HepG2 (cell line): ENCODE measurements around the gene UBTD2. TPM values are rescaled to one million over a fixed set of nuclear protein-coding genes. Genes with fewer than 3 reads are reported as not detected.

ENCODE experiments used
- ATAC-seq: fragments of 200-7000 bp; cut with Tn5 transposase; 3 replicates; pipeline ENCODE4 v1.9.1; 2020; ENCODE audit warnings: mild to moderate bottlenecking, moderate library complexity
- BruUV-seq: library from RNA; stranded (reverse); fragments of 400-500 nt; replicated peaks from 2 replicates; lab custom pipeline; 2021; lab: Mats Ljungman, UMichigan
- CTCF ChIA-PET: fragments of 300-600 bp; formaldehyde crosslinking; extraction: SDS; loops from one replicate; lab custom pipeline; 2021; ENCODE audit warnings: low total read pairs, inconsistent platforms, low intra/inter-chr PET ratio; lab: Yijun Ruan, JAX
- POLR2A ChIA-PET: fragments of 350-600 bp; sonication (Branson Sonifier 250); formaldehyde crosslinking; loops from one replicate; lab custom pipeline; 2020; ENCODE audit warnings: antibody characterized with exemption, inconsistent platforms; lab: Yijun Ruan, JAX
- DNase-seq: peaks from one replicate; pipeline ENCODE4 v3.0.0-alpha.2; 2015; ENCODE audit warnings: low spot score
- FAIRE-seq: peaks from 3 replicates; lab custom pipeline; 2011; peaks lifted over from hg19 to GRCh38; lab: Jason Lieb, UNC
- H2AFZ ChIP-seq: one replicate; pipeline ENCODE4 v1.6.1; 2011; ENCODE audit warnings: low read length, inconsistent platforms
- H3K27ac ChIP-seq: fragments of 300-600 bp; 3 replicates; pipeline ENCODE4 v1.8.0; 2011; ENCODE audit warnings: mixed run types, mild to moderate bottlenecking, mixed read lengths, low read length, inconsistent platforms; ENCODE audit not compliant: insufficient read depth; ENCODE audit errors: extremely low read length
- H3K27me3 ChIP-seq, 2 experiments: fragments of 200-600 bp in 1 of 2; 2 replicates in 1 of 2; 3 replicates in 1 of 2; pipeline versions ENCODE4 v1.6.0 to v1.8.0; 2011; ENCODE audit warnings: low read length in 2 of 2, mild to moderate bottlenecking in 2 of 2, moderate library complexity in 2 of 2, inconsistent platforms in 1 of 2; ENCODE audit not compliant: insufficient read depth in 2 of 2, control insufficient read depth in 1 of 2
- H3K36me3 ChIP-seq, 2 experiments: fragments of 200-600 bp in 1 of 2; replicated peaks in 1 of 2; 2 replicates in 1 of 2; 3 replicates in 1 of 2; pipeline versions ENCODE4 v1.5.1 to v1.8.0; 2011; ENCODE audit warnings: low read length in 2 of 2, inconsistent platforms in 1 of 2; ENCODE audit not compliant: insufficient read depth in 2 of 2, control insufficient read depth in 1 of 2
- H3K4me1 ChIP-seq: 2 replicates; pipeline ENCODE4 v1.5.1; 2012; ENCODE audit warnings: low read length, inconsistent platforms; ENCODE audit not compliant: insufficient read depth
- H3K4me2 ChIP-seq: 2 replicates; pipeline ENCODE4 v1.6.0; 2011; ENCODE audit warnings: low read depth, low read length, inconsistent platforms
- H3K4me3 ChIP-seq, 3 experiments: fragments of 200-600 bp in 1 of 3; sonication (generic), shearing (Covaris generic) in 1 of 3; replicated peaks in 1 of 3; 2 replicates each; pipeline ENCODE4 v1.5.1; 2011 to 2016; ENCODE audit warnings: low read length in 3 of 3, inconsistent platforms in 2 of 3, low read depth in 2 of 3, mild to moderate bottlenecking in 2 of 3, control low read depth in 1 of 3, mixed read lengths in 1 of 3; ENCODE audit not compliant: insufficient read depth in 1 of 3
- H3K79me2 ChIP-seq: one replicate; pipeline ENCODE4 v1.6.1; 2011; ENCODE audit warnings: low read length, inconsistent platforms; ENCODE audit not compliant: insufficient read depth
- H3K9ac ChIP-seq: 2 replicates; pipeline ENCODE4 v1.6.0; 2011; ENCODE audit warnings: mild to moderate bottlenecking, low read depth, low read length, inconsistent platforms; ENCODE audit not compliant: insufficient read depth
- H3K9me3 ChIP-seq: 2 replicates; pipeline ENCODE4 v1.5.1; 2012; ENCODE audit warnings: mild to moderate bottlenecking, low read length
- H4K20me1 ChIP-seq: 2 replicates; pipeline ENCODE4 v1.6.0; 2011; ENCODE audit warnings: inconsistent platforms, mild to moderate bottlenecking, low read length, moderate library complexity; ENCODE audit not compliant: insufficient read depth
- CSRNP2 ChIP-seq: sonication (generic); formaldehyde crosslinking; conservative IDR thresholded peaks from 2 replicates; pipeline ENCODE4 v1.8.0; 2022; ENCODE audit warnings: low read depth, missing genetic modification reagents
- IKZF1 ChIP-seq: fragments of 450-650 bp; IDR thresholded peaks from 2 replicates; pipeline ENCODE4 v1.7.1; 2016
- KLF16 ChIP-seq, 2 experiments: sonication (generic) in 1 of 2; formaldehyde crosslinking in 1 of 2; IDR thresholded peaks; 2 replicates each; pipeline versions ENCODE4 v1.6.1 to v1.8.0; 2016 to 2023; ENCODE audit warnings: missing genetic modification reagents in 2 of 2, missing compliant biosample characterization in 1 of 2
- RAD21 ChIP-seq: fragments of 450-650 bp; formaldehyde crosslinking; IDR thresholded peaks from 2 replicates; pipeline ENCODE4 v1.5.0; 2020; ENCODE audit warnings: mild to moderate bottlenecking
- SRSF9 ChIP-seq: fragments of 200-400 bp; formaldehyde crosslinking; IDR thresholded peaks from 2 replicates; pipeline ENCODE4 v1.6.1; 2018; ENCODE audit warnings: borderline replicate concordance, mild to moderate bottlenecking, low read depth, low read length; ENCODE audit not compliant: insufficient read depth, poor library complexity, severe bottlenecking
- TBX2 ChIP-seq: sonication (generic); formaldehyde crosslinking; IDR thresholded peaks from 2 replicates; pipeline ENCODE4 v1.5.0; 2020; ENCODE audit warnings: missing genetic modification reagents, mild to moderate bottlenecking, borderline replicate concordance
- UBTF ChIP-seq: sonication (generic); formaldehyde crosslinking; IDR thresholded peaks from 2 replicates; pipeline ENCODE4 v1.4.0; 2020; ENCODE audit warnings: mild to moderate bottlenecking, missing genetic modification reagents
- ZBTB8A ChIP-seq: sonication (generic); formaldehyde crosslinking; IDR thresholded peaks from 2 replicates; pipeline ENCODE4 v1.4.0; 2020; ENCODE audit warnings: mild to moderate bottlenecking, low read depth, missing genetic modification reagents, borderline replicate concordance
- ZFP1 ChIP-seq: IDR thresholded peaks from 2 replicates; pipeline ENCODE4 v1.6.1; 2016
- ZNF143 ChIP-seq: sonication (generic); formaldehyde crosslinking; IDR thresholded peaks from 2 replicates; pipeline ENCODE4 v1.4.0; 2020; ENCODE audit warnings: missing genetic modification reagents
- ZNF275 ChIP-seq: sonication (generic); formaldehyde crosslinking; IDR thresholded peaks from 2 replicates; pipeline ENCODE4 v1.8.0; 2022; ENCODE audit warnings: missing genetic modification reagents, mild to moderate bottlenecking, inconsistent platforms, borderline replicate concordance
- ZNF468 ChIP-seq: sonication (generic); formaldehyde crosslinking; IDR thresholded peaks from 2 replicates; pipeline ENCODE4 v1.8.0; 2022; ENCODE audit warnings: mild to moderate bottlenecking, moderate library complexity, missing genetic modification reagents
- WGBS: methylation state at CpG from one replicate; pipeline ENCODE4 v1.1.6; 2017; ENCODE audit warnings: low lambda C conversion rate; 5-methylcytosine and 5-hydroxymethylcytosine counted together
- in situ Hi-C: cut with HindIII; loops from 2 replicates; pipeline ENCODE4 v1.10.0; 2017; ENCODE audit warnings: low pct_unique_long_range_greater_than_20kb; ENCODE audit not compliant: extremely low pct_ligation_motif_present
- intact Hi-C: fragments of 100-400 bp; cut with micrococcal nuclease; formaldehyde crosslinking; loops from one replicate; pipeline ENCODE4 v1.10.0; 2022; ENCODE audit not compliant: unreplicated experiment
- polyA plus RNA-seq, 8 experiments: library from polyadenylated mRNA; depleted of rRNA in 3 of 8; stranded (reverse) in 7 of 8; unstranded in 1 of 8; fragments of >200 nt; fragmentation: Illumina TruSeq in 4 of 8; extraction: Trizol in 4 of 8; gene quantifications; 2 replicates each; pipeline versions ENCODE4 v1.2.1 to v1.2.3, GENCODE V29; 2011 to 2016; ENCODE audit warnings: low read depth in 4 of 8, missing spikeins in 1 of 8, mixed read lengths in 1 of 8; ENCODE audit not compliant: insufficient read depth in 1 of 8
- total RNA-seq, 5 experiments: library from RNA; depleted of rRNA; stranded (reverse); fragments of >200 nt; fragmentation: Illumina TruSeq; extraction: Trizol; gene quantifications; 2 replicates each; pipeline ENCODE4 v1.2.3, GENCODE V29; 2016; ENCODE audit warnings: low read depth in 1 of 5

UBTD2 gene
- total and polyA plus RNA-seq, 2 of the 13 experiments (the other 11 are each of a cell fraction or from before 2014, with no cell fraction given) = 15.2 to 24.1 TPM

- Histone ChIP-seq H3K79me2 (peaks cover 9% of the 10 kb centered on the region), H3K4me1 (peaks cover 33% of the 10 kb centered on the region), H3K9ac (no peak overlapping the region), H3K9me3 (no peaks in the 10 kb centered on the region), H3K27me3 (no peaks in the 10 kb centered on the region), H3K4me3 (no peak overlapping the region), H3K27ac (no peak overlapping the region), H3K36me3 (0 out of 5 replicates have a peak, but pooled peaks cover 0 to 1% of the 10 kb centered on the region in 2 experiments), H4K20me1 (no peaks in the 10 kb centered on the region)
- POLR2A ChIA-PET = no interaction called here
- ATAC-seq = no peak
- no TSS peak for BruUV-seq
- FAIRE-seq = no peak
- intact Hi-C loops = no loop called here
- TF ChIP-seq ZFP1 (CRISPR knock-in tag) (no peak), RAD21 (CRISPR knock-in tag) (no peak)
- TF ChIP-seq, all 625 proteins: peak for 0
- in situ Hi-C loops = no loop called here
- Histone ChIP-seq H3K4me2 (no peak overlapping the region), H2AFZ (no peak overlapping the region)
- CTCF ChIA-PET = no interaction called here
- no peak for DNase-seq
- WGBS = 94% methylated on average over 4 of the region's 4 CpGs
Measured at GRCh38 chr5:172183881-172184280, 99.7 kb downstream of the UBTD2 start.

GRCh38 chr5:172182291-172182690 is 101.3 kb downstream of the UBTD2 start:
- CTCF ChIA-PET = no interaction called here
- H3K4me3 ChIP-seq = no peak overlapping the region
- H3K36me3 ChIP-seq = 0 out of 5 replicates have a peak, but pooled peaks cover 0 to 1% of the 10 kb centered on the region in 2 experiments
- in situ Hi-C loops (no loop called here), intact Hi-C loops (no loop called here)
- BruUV-seq = no TSS peak
- no peak overlapping the region for H3K9ac ChIP-seq
- no peaks in the 10 kb centered on the region for H3K27me3 ChIP-seq
- no peak for TF ChIP-seq ZNF275
- no peak for TF ChIP-seq ZNF143
- no peak for TF ChIP-seq TBX2 (CRISPR knock-in tag)
- no peak for TF ChIP-seq KLF16 (CRISPR knock-in tag; IDR thresholded peaks at IDR 0.05)
- no peak for TF ChIP-seq CSRNP2 (CRISPR knock-in tag)
- TF ChIP-seq ZNF468 = no peak
- TF ChIP-seq IKZF1 = no peak
- no peak for TF ChIP-seq UBTF (CRISPR knock-in tag)
- TF ChIP-seq ZBTB8A (CRISPR knock-in tag) = no peak
- TF ChIP-seq SRSF9 = no peak
- H3K4me1 ChIP-seq = peaks cover 40% of the 10 kb centered on the region
- no peaks in the 10 kb centered on the region for H4K20me1 ChIP-seq
- H3K79me2 ChIP-seq = peaks cover 9% of the 10 kb centered on the region
- over 99% methylated on average over 6 of the region's 6 CpGs for WGBS
- no peak for FAIRE-seq
- no peak for ATAC-seq
- H3K4me2 ChIP-seq = no peak overlapping the region
- no peak overlapping the region for H2AFZ ChIP-seq
- no peak for DNase-seq
- no peak overlapping the region for H3K27ac ChIP-seq
- POLR2A ChIA-PET = no interaction called here
- no peaks in the 10 kb centered on the region for H3K9me3 ChIP-seq
